Uterus (tissue), 4 donors: ENCODE data around the gene DCHS2. TPM values are rescaled to one million over a fixed set of nuclear protein-coding genes. Genes with fewer than 3 reads are reported as not detected.

Experiments used
- DNase-seq, 2 donors: peaks; one replicate each; pipeline ENCODE4 v3.0.0-alpha.2; 2019 to 2020
- H3K27ac ChIP-seq, 2 donors: fragments of 200-600 bp; sonication (generic); 1 replicate in 1 of 2; 2 replicates in 1 of 2; pipeline ENCODE4 v1.5.1; 2016 to 2018
- H3K27me3 ChIP-seq, 2 donors: fragments of 200-600 bp; sonication (generic); one replicate each; pipeline ENCODE4 v1.5.1; 2018 to 2019; ENCODE audit warnings: control low read depth in 1 of 2
- H3K36me3 ChIP-seq, 2 donors: fragments of 200-600 bp; sonication (generic); one replicate each; pipeline ENCODE4 v1.5.1; 2019; ENCODE audit warnings: control low read depth in 1 of 2
- H3K4me1 ChIP-seq, 2 donors: fragments of 200-600 bp; sonication (generic); one replicate each; pipeline ENCODE4 v1.5.1; 2018 to 2019; ENCODE audit warnings: control low read depth in 1 of 2
- H3K4me3 ChIP-seq, 2 donors: fragments of 200-600 bp; sonication (generic); 1 replicate in 1 of 2; 2 replicates in 1 of 2; pipeline ENCODE4 v1.5.1; 2018 to 2019; ENCODE audit warnings: mild to moderate bottlenecking in 1 of 2
- H3K9me3 ChIP-seq, 2 donors: fragments of 200-600 bp; sonication (generic); one replicate each; pipeline ENCODE4 v1.5.1; 2019; ENCODE audit warnings: control low read depth in 1 of 2
- POLR2A ChIP-seq, 2 donors: fragments of 450-650 bp; IDR thresholded peaks; one replicate each; pipeline ENCODE4 v1.6.1; 2016; ENCODE audit warnings: antibody characterized with exemption in 2 of 2, mild to moderate bottlenecking in 1 of 2, moderate library complexity in 1 of 2
- intact Hi-C: fragments of 100-400 bp; cut with DNase I; formaldehyde crosslinking; loops from one replicate; pipeline ENCODE4 v1.15.1; 2023; ENCODE audit warnings: low total_unique reads
- total RNA-seq, 4 donors: library from RNA; depleted of rRNA in 3 of 4; stranded (reverse); fragments of >200 nt in 3 of 4; gene quantifications; one replicate each; pipeline versions ENCODE4 v1.1.0 to v1.2.4, GENCODE V29; 2014 to 2023
- TF ChIP-seq, protein P1 (sequence below), 4 experiments: fragments of 200-600 bp in 2 of 4; fragments of 450-650 bp in 2 of 4; sonication (generic) in 2 of 4; IDR thresholded peaks; one replicate each; pipeline ENCODE4 v1.5.1; 2016 to 2019; ENCODE audit warnings: antibody characterized with exemption in 4 of 4, mild to moderate bottlenecking in 2 of 4, moderate library complexity in 1 of 4
- donor health status: DM: yes; HTN: yes; CAD: no.

The DCHS2 gene
- total RNA-seq, 4 donors from 2014 or later = 10.6 to 51.4 (median 17.5) TPM

DNA sequence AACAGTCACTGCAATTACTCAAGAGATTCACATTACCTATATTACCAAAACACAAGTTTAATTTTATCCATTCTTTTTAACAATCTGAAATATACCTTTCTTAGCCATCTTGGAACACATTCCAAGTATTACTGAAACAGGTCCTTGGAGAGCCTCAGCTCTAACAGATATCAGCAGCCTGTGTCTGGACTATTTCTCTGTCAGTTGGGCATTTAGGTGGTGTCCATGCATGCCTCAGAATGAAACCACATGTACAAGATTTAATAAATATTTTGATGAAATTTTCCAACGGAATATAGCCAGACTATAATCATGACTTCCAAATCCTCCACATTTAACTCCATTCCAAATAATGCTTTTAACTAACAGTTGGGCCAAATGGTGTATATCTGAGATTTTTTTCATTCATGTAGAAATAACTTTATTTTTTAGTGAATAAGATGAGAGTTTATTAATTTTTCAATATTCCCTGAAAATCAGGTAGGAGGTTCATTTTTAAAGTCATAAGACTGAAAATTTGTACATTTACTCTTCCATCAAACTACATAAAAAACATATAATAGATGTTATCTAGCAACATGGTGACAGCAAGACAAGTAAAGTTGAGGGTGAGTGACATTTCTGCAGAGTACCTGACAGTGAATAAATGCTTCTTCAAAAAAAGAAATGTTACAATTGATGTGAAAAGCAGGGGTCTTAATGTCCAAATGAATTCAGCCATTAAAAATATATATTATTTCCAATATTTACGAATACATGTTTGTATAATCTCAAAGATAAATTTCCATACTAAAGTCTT, 174.2 kb downstream of the DCHS2 start:
- intact Hi-C loops = no loop called here
- H3K36me3 ChIP-seq = peaks cover 0 to 3% of the 10 kb centered on the region in 2 donors
- H3K27ac ChIP-seq = no peak overlapping the region
- H3K4me3 ChIP-seq = no peak overlapping the region
- no peaks in the 10 kb centered on the region for H3K9me3 ChIP-seq
- H3K27me3 ChIP-seq = no peaks in the 10 kb centered on the region
- no peak for DNase-seq
- H3K4me1 ChIP-seq = no peaks in the 10 kb centered on the region
- no peak for TF ChIP-seq POLR2A (IDR thresholded peaks at IDR 0.05)
- TF ChIP-seq, protein P1, sequence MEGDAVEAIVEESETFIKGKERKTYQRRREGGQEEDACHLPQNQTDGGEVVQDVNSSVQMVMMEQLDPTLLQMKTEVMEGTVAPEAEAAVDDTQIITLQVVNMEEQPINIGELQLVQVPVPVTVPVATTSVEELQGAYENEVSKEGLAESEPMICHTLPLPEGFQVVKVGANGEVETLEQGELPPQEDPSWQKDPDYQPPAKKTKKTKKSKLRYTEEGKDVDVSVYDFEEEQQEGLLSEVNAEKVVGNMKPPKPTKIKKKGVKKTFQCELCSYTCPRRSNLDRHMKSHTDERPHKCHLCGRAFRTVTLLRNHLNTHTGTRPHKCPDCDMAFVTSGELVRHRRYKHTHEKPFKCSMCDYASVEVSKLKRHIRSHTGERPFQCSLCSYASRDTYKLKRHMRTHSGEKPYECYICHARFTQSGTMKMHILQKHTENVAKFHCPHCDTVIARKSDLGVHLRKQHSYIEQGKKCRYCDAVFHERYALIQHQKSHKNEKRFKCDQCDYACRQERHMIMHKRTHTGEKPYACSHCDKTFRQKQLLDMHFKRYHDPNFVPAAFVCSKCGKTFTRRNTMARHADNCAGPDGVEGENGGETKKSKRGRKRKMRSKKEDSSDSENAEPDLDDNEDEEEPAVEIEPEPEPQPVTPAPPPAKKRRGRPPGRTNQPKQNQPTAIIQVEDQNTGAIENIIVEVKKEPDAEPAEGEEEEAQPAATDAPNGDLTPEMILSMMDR (IDR thresholded peaks at IDR 0.05) = no peak

DNA sequence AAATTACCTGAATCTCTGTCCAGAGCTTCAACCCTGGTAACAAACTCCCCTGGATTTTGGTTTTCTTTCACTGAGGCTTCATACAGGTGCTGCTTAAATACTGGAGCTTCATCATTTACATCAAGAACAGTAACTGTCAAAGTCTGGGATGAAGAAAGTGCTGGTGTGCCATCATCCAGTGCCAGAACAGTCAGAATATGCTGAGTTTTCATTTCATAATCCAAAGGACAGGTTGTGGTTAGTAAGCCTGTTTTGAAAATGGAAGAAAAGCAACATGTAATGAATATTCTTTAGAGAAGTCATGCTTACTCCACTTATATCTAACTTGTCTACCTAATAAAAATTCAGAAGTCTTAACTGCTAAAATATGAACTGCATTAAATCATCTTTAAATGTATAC, 175.9 kb downstream of the DCHS2 start:
- Histone ChIP-seq H3K36me3 (peaks cover 0 to 3% of the 10 kb centered on the region in 2 donors), H3K4me3 (no peak overlapping the region), H3K27me3 (no peaks in the 10 kb centered on the region), H3K9me3 (no peaks in the 10 kb centered on the region), H3K4me1 (no peaks in the 10 kb centered on the region), H3K27ac (no peak overlapping the region)
- DNase-seq = no peak
- intact Hi-C loops = no loop called here
- no peak for TF ChIP-seq POLR2A (IDR thresholded peaks at IDR 0.05)
- TF ChIP-seq, protein P1 (IDR thresholded peaks at IDR 0.05) = no peak

DNA sequence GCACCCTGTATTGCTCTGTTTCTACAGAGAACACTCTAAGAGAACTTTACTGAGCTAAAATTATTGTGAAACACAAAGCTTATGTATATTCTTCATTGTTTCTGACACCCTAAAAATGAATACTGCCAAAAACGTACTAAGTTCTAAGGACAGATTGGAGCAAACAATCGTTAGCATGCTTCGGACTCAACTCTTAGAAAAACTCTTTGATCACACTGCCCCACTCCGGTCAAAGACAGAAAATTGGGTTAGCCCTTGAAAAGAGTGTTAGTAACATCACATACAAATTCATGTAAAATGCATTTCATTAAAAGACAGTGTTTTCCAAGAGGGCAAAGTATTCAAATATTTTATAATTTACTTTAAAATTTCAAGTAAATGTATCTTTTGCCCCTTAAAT, 177.4 kb downstream of the DCHS2 start:
- no peaks in the 10 kb centered on the region for H3K27me3 ChIP-seq
- DNase-seq = no peak
- no peaks in the 10 kb centered on the region for H3K9me3 ChIP-seq
- H3K4me1 ChIP-seq = no peaks in the 10 kb centered on the region
- H3K36me3 ChIP-seq = peaks cover 0 to 3% of the 10 kb centered on the region in 2 donors
- no peak overlapping the region for H3K27ac ChIP-seq
- H3K4me3 ChIP-seq = no peak overlapping the region
- TF ChIP-seq, protein P1 (IDR thresholded peaks at IDR 0.05) = no peak
- no peak for TF ChIP-seq POLR2A (IDR thresholded peaks at IDR 0.05)
- intact Hi-C loops = no loop called here

DNA sequence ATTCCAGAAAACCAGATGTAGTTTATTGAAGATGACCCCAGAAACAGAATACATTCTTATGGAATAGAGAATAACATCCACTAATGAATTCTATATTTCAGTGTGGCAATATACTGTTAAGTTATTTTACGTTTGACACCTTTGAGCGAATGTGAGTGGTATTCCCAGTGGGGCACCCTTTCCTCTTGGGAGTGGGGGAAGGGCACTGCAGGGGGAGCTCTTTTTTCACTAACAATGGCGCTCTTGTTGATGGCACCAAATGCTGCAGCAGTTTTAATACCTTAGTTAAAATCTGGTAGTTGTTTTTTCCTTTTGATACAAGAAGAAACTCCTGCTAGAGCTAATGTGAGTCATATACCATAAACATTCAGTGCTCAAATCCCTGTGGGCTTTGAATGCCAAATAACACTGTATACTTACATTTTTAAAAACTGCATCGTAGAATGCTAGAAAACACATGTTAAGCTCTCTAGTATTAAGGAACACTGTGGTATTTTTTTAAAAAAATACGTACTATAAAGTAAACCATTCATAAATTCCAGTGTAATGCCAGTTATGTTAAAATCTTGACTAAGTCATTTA, 178.5 kb downstream of the DCHS2 start:
- no peak for DNase-seq
- intact Hi-C loops = no loop called here
- TF ChIP-seq, protein P1 (IDR thresholded peaks at IDR 0.05) = no peak
- TF ChIP-seq POLR2A (IDR thresholded peaks at IDR 0.05) = no peak

GRCh38 chr4:154312246-154312645, 179.4 kb downstream of the DCHS2 start:
- no peak for DNase-seq
- Histone ChIP-seq H3K4me1 (no peaks in the 10 kb centered on the region), H3K27me3 (no peaks in the 10 kb centered on the region), H3K36me3 (peaks cover 0 to 3% of the 10 kb centered on the region in 2 donors), H3K9me3 (no peaks in the 10 kb centered on the region), H3K27ac (no peak overlapping the region), H3K4me3 (no peak overlapping the region)
- intact Hi-C loops = no loop called here
- TF ChIP-seq, protein P1 (IDR thresholded peaks at IDR 0.05) = no peak
- no peak for TF ChIP-seq POLR2A (IDR thresholded peaks at IDR 0.05)

More for the DNA sequence above, 178.5 kb downstream of the DCHS2 start:
- no peaks in the 10 kb centered on the region for H3K4me1 ChIP-seq
- peaks cover 0 to 3% of the 10 kb centered on the region in 2 donors for H3K36me3 ChIP-seq
- no peaks in the 10 kb centered on the region for H3K9me3 ChIP-seq
- no peak overlapping the region for H3K27ac ChIP-seq
- H3K27me3 ChIP-seq = no peaks in the 10 kb centered on the region
- no peak overlapping the region for H3K4me3 ChIP-seq
